Measurements from ENCODE around the gene NISCH.

NISCH gene

GRCh38 chr3:52440249-52440551 is 15.2 kb upstream of the NISCH start:
- no peak overlapping the region for H3K27ac ChIP-seq
- no peak for TF ChIP-seq CTCF (IDR thresholded peaks at IDR 0.05)

DNA sequence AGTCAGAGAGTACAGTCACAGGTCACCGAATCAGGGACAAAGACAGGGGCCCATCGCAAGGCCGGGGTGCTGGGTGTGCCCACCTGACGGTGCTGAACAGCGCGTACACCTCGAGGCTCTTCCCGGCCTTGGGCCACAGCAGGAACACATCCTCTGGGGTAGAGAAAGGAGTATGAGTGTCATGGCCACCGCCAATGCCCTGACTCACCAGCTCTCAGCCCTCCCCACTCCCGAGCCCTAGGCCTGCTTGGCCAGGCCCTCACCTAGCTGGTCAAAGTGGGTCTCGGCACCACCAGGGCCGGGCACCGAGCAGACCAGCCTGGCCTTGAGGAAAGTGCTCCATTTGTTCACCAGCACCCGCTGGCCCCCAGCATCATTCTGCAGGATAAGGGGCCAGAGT is 14.7 kb upstream of the NISCH start:
- TF ChIP-seq CTCF (IDR thresholded peaks at IDR 0.05) (no peak), ZFX (IDR thresholded peaks at IDR 0.05; ENCODE audit: borderline replicate concordance) (no peak)
- no peak overlapping the region for H3K27ac ChIP-seq

- H3K27ac ChIP-seq: no peak overlapping the region
- TF ChIP-seq CTCF (IDR thresholded peaks at IDR 0.05): no peak
- TF ChIP-seq ZFX (IDR thresholded peaks at IDR 0.05; ENCODE audit: borderline replicate concordance): no peak
Measured at GRCh38 chr3:52441091-52441771, 14.2 kb upstream of the NISCH start.

GRCh38 chr3:52441772-52442332 is 13.6 kb upstream of the NISCH start:
- H3K27ac ChIP-seq: no peak overlapping the region
- TF ChIP-seq CTCF (IDR thresholded peaks at IDR 0.05) (no peak), ZFX (IDR thresholded peaks at IDR 0.05; ENCODE audit: borderline replicate concordance) (no peak)

- no peak overlapping the region for H3K27ac ChIP-seq
- no peak for TF ChIP-seq CTCF (IDR thresholded peaks at IDR 0.05)
- no peak for TF ChIP-seq ZFX (IDR thresholded peaks at IDR 0.05; ENCODE audit: borderline replicate concordance)
Measured at GRCh38 chr3:52442409-52443267, 12.8 kb upstream of the NISCH start.

DNA sequence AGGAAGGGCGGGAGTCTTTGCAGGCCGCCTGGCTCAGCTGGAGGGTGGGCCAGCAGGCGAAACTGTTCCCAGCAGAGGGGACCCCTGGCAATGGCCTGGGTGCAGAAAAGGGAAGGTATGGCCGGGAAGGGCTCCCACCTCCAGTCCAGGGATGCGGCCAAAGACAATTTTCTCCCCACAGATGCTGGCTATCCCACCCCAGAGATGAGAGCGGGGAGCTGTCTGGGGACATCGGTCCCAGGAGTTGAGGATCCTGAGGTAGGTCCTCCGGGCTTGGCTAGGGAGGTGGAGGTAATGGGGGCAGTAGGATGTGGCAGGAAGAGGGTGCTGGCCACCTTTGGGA is 12.2 kb upstream of the NISCH start:
- no peak for TF ChIP-seq ZFX (IDR thresholded peaks at IDR 0.05; ENCODE audit: borderline replicate concordance)
- no peak for TF ChIP-seq CTCF (IDR thresholded peaks at IDR 0.05)
- H3K27ac ChIP-seq: no peak overlapping the region

All from 22Rv1 (cell line).